Upper lobe of left lung (tissue), 4 donors: Measurements from ENCODE around the gene ANAPC5.

Source experiments
- EP300 ChIP-seq, 4 donors: sonication (generic); formaldehyde crosslinking; IDR thresholded peaks; one replicate each; pipeline ENCODE4 v1.5.1; 2017; ENCODE audit warnings: antibody characterized with exemption in 4 of 4, control low read depth in 2 of 4
- POLR2A ChIP-seq, 4 donors: fragments of 450-650 bp; IDR thresholded peaks; one replicate each; pipeline ENCODE4 v1.5.1; 2016 to 2017; ENCODE audit warnings: antibody characterized with exemption in 4 of 4, mild to moderate bottlenecking in 2 of 4
- POLR2AphosphoS5 ChIP-seq, 2 donors: sonication (generic); formaldehyde crosslinking; IDR thresholded peaks; one replicate each; pipeline ENCODE4 v1.5.1; 2017; ENCODE audit warnings: antibody characterized with exemption in 2 of 2
- TF ChIP-seq, protein P1 (sequence below), 6 experiments: fragments of 450-650 bp in 4 of 6; fragments of 200-600 bp in 2 of 6; sonication (generic) in 2 of 6; IDR thresholded peaks; one replicate each; pipeline ENCODE4 v1.5.1; 2016 to 2019; ENCODE audit warnings: antibody characterized with exemption in 6 of 6

GRCh38 chr12:121295116-121295745 is 57.0 kb downstream of the ANAPC5 start:
- TF ChIP-seq, protein P1, sequence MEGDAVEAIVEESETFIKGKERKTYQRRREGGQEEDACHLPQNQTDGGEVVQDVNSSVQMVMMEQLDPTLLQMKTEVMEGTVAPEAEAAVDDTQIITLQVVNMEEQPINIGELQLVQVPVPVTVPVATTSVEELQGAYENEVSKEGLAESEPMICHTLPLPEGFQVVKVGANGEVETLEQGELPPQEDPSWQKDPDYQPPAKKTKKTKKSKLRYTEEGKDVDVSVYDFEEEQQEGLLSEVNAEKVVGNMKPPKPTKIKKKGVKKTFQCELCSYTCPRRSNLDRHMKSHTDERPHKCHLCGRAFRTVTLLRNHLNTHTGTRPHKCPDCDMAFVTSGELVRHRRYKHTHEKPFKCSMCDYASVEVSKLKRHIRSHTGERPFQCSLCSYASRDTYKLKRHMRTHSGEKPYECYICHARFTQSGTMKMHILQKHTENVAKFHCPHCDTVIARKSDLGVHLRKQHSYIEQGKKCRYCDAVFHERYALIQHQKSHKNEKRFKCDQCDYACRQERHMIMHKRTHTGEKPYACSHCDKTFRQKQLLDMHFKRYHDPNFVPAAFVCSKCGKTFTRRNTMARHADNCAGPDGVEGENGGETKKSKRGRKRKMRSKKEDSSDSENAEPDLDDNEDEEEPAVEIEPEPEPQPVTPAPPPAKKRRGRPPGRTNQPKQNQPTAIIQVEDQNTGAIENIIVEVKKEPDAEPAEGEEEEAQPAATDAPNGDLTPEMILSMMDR (IDR thresholded peaks at IDR 0.05), result no peak
- no peak for TF ChIP-seq EP300 (IDR thresholded peaks at IDR 0.05)
- TF ChIP-seq POLR2A (IDR thresholded peaks at IDR 0.05), result no peak
- TF ChIP-seq POLR2AphosphoS5 (IDR thresholded peaks at IDR 0.05), result no peak
